Astrocyte of the cerebellum (primary cell): ENCODE data around the gene TDRD7.
"Not testable (repeated sequence)": the region's sequence is repeated elsewhere in the genome, so short reads cannot be mapped to it uniquely, and the experiment has no call there.

ENCODE experiments used
- DNase-seq: peaks from one replicate; pipeline ENCODE4 v3.0.0-alpha.2; 2011; ENCODE audit warnings: low read depth
- H3K4me3 ChIP-seq: 2 replicates; pipeline ENCODE4 v1.5.1; 2011; ENCODE audit warnings: mild to moderate bottlenecking, low read depth, low read length, moderate library complexity
- in situ Hi-C: cut with HindIII; loops from 2 replicates; pipeline ENCODE4 v1.10.0; 2017; ENCODE audit warnings: low sequenced_read_pairs
- TF ChIP-seq, protein P1 (sequence below): IDR thresholded peaks from 2 replicates; pipeline ENCODE4 v1.5.1; 2012; ENCODE audit warnings: low read length, low read depth, moderate library complexity, mild to moderate bottlenecking; ENCODE audit errors: missing control alignments

Gene TDRD7

DNA sequence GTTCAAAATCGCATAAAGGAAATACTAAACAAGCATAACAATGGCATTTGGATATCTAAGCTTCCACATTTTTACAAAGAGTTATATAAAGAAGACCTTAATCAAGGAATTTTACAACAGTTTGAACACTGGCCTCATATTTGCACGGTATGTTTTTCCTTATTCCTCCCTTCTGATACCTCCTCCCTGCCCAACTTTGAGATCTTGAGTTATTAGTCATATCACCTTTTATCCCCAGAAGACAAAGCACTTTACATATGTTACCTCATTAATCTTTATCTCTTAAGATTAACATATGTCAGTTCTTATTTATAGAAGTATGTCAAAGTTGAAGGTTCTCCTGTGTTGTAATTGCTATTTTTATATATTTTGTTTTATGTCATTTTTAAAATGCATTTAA, 29.8 kb downstream of the TDRD7 start:
- no peak overlapping the region for H3K4me3 ChIP-seq
- no peak for DNase-seq
- in situ Hi-C loops, result no loop called here
- TF ChIP-seq, protein P1, sequence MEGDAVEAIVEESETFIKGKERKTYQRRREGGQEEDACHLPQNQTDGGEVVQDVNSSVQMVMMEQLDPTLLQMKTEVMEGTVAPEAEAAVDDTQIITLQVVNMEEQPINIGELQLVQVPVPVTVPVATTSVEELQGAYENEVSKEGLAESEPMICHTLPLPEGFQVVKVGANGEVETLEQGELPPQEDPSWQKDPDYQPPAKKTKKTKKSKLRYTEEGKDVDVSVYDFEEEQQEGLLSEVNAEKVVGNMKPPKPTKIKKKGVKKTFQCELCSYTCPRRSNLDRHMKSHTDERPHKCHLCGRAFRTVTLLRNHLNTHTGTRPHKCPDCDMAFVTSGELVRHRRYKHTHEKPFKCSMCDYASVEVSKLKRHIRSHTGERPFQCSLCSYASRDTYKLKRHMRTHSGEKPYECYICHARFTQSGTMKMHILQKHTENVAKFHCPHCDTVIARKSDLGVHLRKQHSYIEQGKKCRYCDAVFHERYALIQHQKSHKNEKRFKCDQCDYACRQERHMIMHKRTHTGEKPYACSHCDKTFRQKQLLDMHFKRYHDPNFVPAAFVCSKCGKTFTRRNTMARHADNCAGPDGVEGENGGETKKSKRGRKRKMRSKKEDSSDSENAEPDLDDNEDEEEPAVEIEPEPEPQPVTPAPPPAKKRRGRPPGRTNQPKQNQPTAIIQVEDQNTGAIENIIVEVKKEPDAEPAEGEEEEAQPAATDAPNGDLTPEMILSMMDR, result no peak

DNA sequence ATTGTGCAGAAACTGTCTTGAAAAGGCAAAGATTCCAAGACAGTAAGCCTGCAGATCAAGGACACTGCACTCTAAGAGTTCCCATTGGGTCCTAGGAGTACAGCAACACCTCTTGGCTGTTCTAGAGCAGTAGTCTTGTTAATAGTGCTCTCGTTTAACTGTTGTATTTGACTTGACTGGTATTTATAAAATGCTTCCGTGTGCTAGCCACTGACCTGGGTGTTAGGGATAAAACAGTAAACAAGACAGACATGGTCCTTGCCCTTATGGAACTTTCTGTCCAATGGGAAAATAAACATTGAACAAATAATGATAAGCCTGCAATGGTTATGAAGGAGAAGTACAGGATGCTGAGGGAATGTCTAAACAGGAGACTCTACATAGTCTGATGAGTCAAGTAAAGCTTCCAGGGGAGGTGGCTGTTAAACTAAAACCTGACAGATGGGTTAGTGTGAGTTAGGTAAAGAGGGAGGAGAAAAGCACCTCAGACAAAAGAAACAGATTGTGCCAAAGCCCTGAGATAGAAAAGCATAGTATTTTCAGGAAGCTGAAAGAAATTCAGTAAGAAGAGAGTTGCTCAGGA, 33.3 kb downstream of the TDRD7 start:
- no peak for DNase-seq
- in situ Hi-C loops, result no loop called here
- H3K4me3 ChIP-seq, result no peak overlapping the region
- TF ChIP-seq, protein P1, result no peak

DNA sequence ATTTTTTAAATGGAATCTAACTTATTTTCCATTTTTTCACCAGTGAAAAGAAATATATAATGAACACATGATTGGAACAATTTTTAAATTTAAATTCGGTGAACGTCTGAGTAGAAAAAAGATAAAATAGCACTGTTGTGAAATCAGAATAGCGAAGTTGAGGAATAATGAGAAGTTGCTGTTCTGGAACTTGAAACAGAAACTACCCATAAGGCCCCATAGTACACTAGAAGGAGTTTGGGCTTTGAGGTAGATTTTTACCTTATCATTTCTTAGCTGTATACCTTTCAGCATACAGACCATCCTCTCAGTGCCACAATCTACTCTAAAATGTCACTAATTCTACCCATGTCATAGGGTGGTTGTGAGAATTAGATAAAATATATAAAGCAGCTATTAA, 35.1 kb downstream of the TDRD7 start:
- DNase-seq, result no peak
- no peak overlapping the region for H3K4me3 ChIP-seq
- TF ChIP-seq, protein P1, result no peak
- in situ Hi-C loops, result no loop called here

DNA sequence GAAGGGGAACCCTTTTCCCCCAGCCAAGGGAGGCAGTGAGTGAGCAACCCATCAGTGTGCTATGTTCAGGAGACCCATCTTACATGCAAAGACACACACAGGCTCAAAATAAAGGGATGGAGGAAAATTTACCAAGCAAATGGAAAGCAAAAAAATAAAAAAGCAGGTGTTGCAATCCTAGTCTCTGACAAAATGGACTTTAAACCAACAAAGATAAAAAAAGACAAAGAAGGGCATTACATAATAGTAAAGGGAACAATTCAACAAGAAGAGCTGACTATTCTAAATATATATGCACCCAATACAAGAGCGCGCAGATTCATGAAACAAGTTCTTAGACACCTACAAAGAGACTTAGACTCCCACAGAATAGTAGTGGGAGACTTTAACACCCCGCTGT, 41.7 kb downstream of the TDRD7 start:
- DNase-seq, H3K4me3 ChIP-seq: not testable (repeated sequence)
- in situ Hi-C loops, result loop anchor here (25.0 kb wide), 1 partner anchor 159 kb away; no protein-coding TSS in a partner anchor

DNA sequence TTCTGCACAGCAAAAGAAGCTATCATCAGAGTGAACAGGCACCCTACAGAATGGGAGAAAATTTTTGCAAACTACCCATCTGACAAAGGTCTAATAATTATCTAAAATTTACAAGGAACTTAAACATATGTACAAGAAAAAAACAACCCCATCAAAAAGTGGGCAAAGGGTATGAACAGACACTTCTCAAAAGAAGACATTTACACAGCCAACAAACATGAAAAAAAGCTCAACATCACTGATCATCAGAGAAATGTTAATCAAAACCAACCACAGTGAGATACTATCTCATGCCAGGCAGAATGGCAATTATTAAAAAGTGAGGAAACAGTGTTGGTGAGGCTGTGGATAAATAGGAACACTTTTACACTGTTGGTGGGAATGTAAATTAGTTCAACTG, 44.9 kb downstream of the TDRD7 start:
- H3K4me3 ChIP-seq, DNase-seq: not testable (repeated sequence)
- in situ Hi-C loops, result loop anchor here (25.0 kb wide), 1 partner anchor 155 kb away; no protein-coding TSS in a partner anchor

DNA sequence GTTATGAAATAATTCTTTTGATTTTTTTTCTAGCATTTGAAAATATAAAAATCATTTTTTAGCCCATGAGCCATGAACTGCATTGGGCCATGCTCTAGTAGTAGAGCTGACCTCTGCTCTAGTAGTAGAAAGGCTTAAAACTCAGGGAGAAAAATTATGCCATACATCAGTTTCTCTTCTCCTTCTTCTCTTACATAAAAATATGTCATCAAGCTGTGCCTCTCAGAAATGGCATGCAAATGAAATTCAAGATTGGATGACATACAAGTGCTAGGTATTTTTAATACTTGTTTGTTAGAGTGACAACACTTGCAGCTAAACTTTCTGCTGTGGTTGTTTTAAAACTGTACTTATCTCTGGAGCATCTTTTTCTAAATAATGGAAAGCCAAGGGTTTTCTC, 47.4 kb downstream of the TDRD7 start:
- TF ChIP-seq, protein P1, result no peak
- in situ Hi-C loops, result loop anchor here (25.0 kb wide), 1 partner anchor 153 kb away; no protein-coding TSS in a partner anchor
- H3K4me3 ChIP-seq, result no peak overlapping the region
- DNase-seq, result no peak

DNA sequence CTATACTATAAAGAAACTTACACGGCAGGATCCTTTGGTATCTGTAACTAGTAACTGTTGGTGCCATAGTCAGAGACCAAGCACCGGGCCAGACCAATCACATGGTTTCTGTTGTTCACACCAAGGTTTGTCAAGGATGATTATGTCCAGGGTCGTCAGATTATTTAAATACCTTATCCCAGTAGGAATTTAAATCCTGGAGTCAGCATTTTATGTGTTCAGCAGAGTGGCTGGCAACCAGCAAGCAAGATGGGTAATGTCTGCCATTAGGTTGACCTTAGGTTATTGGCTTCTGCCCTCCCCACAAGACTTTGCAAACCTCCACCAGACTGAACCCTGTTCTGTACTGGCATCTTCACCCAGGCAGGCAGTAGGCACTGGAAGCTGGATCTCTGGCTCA, 50.3 kb downstream of the TDRD7 start:
- TF ChIP-seq, protein P1, result no peak
- in situ Hi-C loops, result loop anchor here (25.0 kb wide), 1 partner anchor 150 kb away; no protein-coding TSS in a partner anchor
- no peak overlapping the region for H3K4me3 ChIP-seq
- DNase-seq, result no peak
